Limb (tissue), 2 donors: ENCODE results near the gene MTHFSD.

Source experiments
- DNase-seq, 2 donors: peaks; one replicate each; pipeline ENCODE4 v3.0.0-alpha.2; 2016; ENCODE audit errors: extremely low spot score in 2 of 2

Gene MTHFSD

GRCh38 chr16:86514481-86515376, 40.3 kb downstream of the MTHFSD start:
- peak in 1 of 2 donors; percentile 27 for DNase-seq

GRCh38 chr16:86513471-86514277, 41.4 kb downstream of the MTHFSD start:
- peak in 1 of 2 donors; percentile 53 for DNase-seq

GRCh38 chr16:86512860-86513470, 42.1 kb downstream of the MTHFSD start:
- DNase-seq: peak in 1 of 2 donors; percentile 44

GRCh38 chr16:86512301-86512859, 42.7 kb downstream of the MTHFSD start:
- peak in 1 of 2 donors; percentile 41 for DNase-seq

- DNase-seq: peak in 1 of 2 donors; percentile 34
Measured at GRCh38 chr16:86511317-86512161, 43.5 kb downstream of the MTHFSD start.

- peak in 1 of 2 donors; percentile 61 for DNase-seq
Measured at GRCh38 chr16:86510465-86511261, 44.4 kb downstream of the MTHFSD start, which contains the start of gene FOXF1. TSS of gene FOXF1 (plus strand) at chr16:86510527. CDS start at chr16:86510570, 43 bp downstream.

- DNase-seq: peak in 1 of 2 donors; percentile 74
Measured at GRCh38 chr16:86509759-86510464, 45.1 kb downstream of the MTHFSD start.

GRCh38 chr16:86508947-86509758, 45.9 kb downstream of the MTHFSD start:
- DNase-seq: peak in 1 of 2 donors; percentile 68

- peak in 1 of 2 donors; percentile 66 for DNase-seq
Measured at GRCh38 chr16:86508028-86508946, 46.7 kb downstream of the MTHFSD start.

GRCh38 chr16:86507173-86508027, 47.6 kb downstream of the MTHFSD start:
- DNase-seq: peak in 1 of 2 donors; percentile 38

- no peak for DNase-seq
Measured at GRCh38 chr16:86505899-86506864, 48.9 kb downstream of the MTHFSD start.

GRCh38 chr16:86505185-86505898, 49.7 kb downstream of the MTHFSD start:
- peak in 1 of 2 donors; percentile 67 for DNase-seq

GRCh38 chr16:86504315-86505184, 50.5 kb downstream of the MTHFSD start:
- DNase-seq: peak in 1 of 2 donors; percentile 30
